ENCODE data around the gene KCNIP1.

DNA sequence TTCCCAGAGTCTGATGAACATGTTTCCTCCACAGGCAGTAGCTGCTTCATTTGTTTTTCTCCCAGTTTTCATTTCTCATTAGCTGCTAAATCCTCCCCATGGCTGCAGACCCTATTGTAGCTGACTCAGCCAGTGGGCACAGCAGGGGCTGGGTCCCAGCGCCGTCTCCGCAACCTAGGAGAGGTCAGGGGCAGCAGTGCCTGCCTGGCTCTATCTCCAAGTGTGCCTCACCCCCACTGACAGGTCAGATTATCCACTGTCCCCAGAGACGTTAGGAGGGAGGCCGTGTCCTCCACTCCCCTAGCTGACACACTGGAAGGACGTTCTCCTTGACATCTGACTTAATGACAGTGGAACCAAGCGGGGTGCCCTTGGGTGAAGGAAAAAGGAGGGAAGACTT lies 31.1 kb downstream of the KCNIP1 start:
- TF ChIP-seq, protein P1, sequence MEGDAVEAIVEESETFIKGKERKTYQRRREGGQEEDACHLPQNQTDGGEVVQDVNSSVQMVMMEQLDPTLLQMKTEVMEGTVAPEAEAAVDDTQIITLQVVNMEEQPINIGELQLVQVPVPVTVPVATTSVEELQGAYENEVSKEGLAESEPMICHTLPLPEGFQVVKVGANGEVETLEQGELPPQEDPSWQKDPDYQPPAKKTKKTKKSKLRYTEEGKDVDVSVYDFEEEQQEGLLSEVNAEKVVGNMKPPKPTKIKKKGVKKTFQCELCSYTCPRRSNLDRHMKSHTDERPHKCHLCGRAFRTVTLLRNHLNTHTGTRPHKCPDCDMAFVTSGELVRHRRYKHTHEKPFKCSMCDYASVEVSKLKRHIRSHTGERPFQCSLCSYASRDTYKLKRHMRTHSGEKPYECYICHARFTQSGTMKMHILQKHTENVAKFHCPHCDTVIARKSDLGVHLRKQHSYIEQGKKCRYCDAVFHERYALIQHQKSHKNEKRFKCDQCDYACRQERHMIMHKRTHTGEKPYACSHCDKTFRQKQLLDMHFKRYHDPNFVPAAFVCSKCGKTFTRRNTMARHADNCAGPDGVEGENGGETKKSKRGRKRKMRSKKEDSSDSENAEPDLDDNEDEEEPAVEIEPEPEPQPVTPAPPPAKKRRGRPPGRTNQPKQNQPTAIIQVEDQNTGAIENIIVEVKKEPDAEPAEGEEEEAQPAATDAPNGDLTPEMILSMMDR (IDR thresholded peaks at IDR 0.05), result no peak
- no peak for TF ChIP-seq POLR2A (IDR thresholded peaks at IDR 0.05)

Measured in stomach (tissue), 4 donors.